Ectodermal cell (in vitro differentiated cells): ENCODE data around the gene FZD10.

Experiments used
- H3K27ac ChIP-seq: 2 replicates; pipeline ENCODE4 v1.7.0; 2013; ENCODE audit warnings: mild to moderate bottlenecking, low read depth, low read length; ENCODE audit not compliant: insufficient read depth, poor library complexity, severe bottlenecking
- H3K27me3 ChIP-seq: 2 replicates; pipeline ENCODE4 v1.7.0; 2013; ENCODE audit warnings: mild to moderate bottlenecking, low read length; ENCODE audit not compliant: insufficient read depth, control insufficient read depth, poor library complexity, severe bottlenecking
- H3K36me3 ChIP-seq: one replicate; pipeline ENCODE4 v1.7.0; 2013; ENCODE audit warnings: low read length; ENCODE audit not compliant: control insufficient read depth, insufficient read depth
- H3K4me1 ChIP-seq: one replicate; pipeline ENCODE4 v1.7.0; 2013; ENCODE audit warnings: low read length; ENCODE audit not compliant: control insufficient read depth, insufficient read depth
- H3K4me3 ChIP-seq: 2 replicates; pipeline ENCODE4 v1.7.0; 2013; ENCODE audit warnings: low read depth, low read length, control low read depth; ENCODE audit not compliant: insufficient read depth
- H3K9me3 ChIP-seq: 2 replicates; pipeline ENCODE4 v1.7.0; 2013; ENCODE audit warnings: mild to moderate bottlenecking, low read length, moderate library complexity; ENCODE audit not compliant: control insufficient read depth
- WGBS, 2 experiments: methylation state at CpG; one replicate each; pipeline ENCODE4 v1.1.7; 2013; ENCODE audit warnings: missing lambda C conversion rate in 2 of 2; 5-methylcytosine and 5-hydroxymethylcytosine counted together

FZD10 gene

GRCh38 chr12:130141901-130142683 is 20.2 kb upstream of the FZD10 start:
- no peaks in the 10 kb centered on the region for H3K9me3 ChIP-seq
- 91% methylated on average over 18 of the region's 18 CpGs for WGBS, 2 experiments
- H3K4me3 ChIP-seq, result no peak overlapping the region
- no peaks in the 10 kb centered on the region for H3K36me3 ChIP-seq
- peaks cover 1% of the 10 kb centered on the region for H3K4me1 ChIP-seq
- no peak overlapping the region for H3K27ac ChIP-seq
- peaks cover 18% of the 10 kb centered on the region for H3K27me3 ChIP-seq

- H3K27me3 ChIP-seq, result peaks cover 12% of the 10 kb centered on the region
- H3K4me1 ChIP-seq, result no peaks in the 10 kb centered on the region
- WGBS, 2 experiments, result 92 to 94% methylated on average over 14 of the region's 14 CpGs
- H3K27ac ChIP-seq, result no peak overlapping the region
- no peak overlapping the region for H3K4me3 ChIP-seq
- H3K9me3 ChIP-seq, result no peaks in the 10 kb centered on the region
- H3K36me3 ChIP-seq, result no peaks in the 10 kb centered on the region
Observed at GRCh38 chr12:130142736-130143135, 19.5 kb upstream of the FZD10 start.

GRCh38 chr12:130143136-130143535 is 19.1 kb upstream of the FZD10 start:
- Histone ChIP-seq H3K27me3 (peaks cover 11% of the 10 kb centered on the region), H3K36me3 (no peaks in the 10 kb centered on the region), H3K27ac (no peak overlapping the region), H3K9me3 (no peaks in the 10 kb centered on the region), H3K4me1 (no peaks in the 10 kb centered on the region), H3K4me3 (no peak overlapping the region)
- 95 to 96% methylated on average over 9 of the region's 9 CpGs for WGBS, 2 experiments

GRCh38 chr12:130144256-130144655 is 18.0 kb upstream of the FZD10 start:
- 94 to 95% methylated on average over 10 of the region's 10 CpGs for WGBS, 2 experiments
- H3K4me1 ChIP-seq, result no peaks in the 10 kb centered on the region
- H3K27me3 ChIP-seq, result peaks cover 11% of the 10 kb centered on the region
- H3K27ac ChIP-seq, result no peak overlapping the region
- no peak overlapping the region for H3K4me3 ChIP-seq
- H3K9me3 ChIP-seq, result no peaks in the 10 kb centered on the region
- no peaks in the 10 kb centered on the region for H3K36me3 ChIP-seq

GRCh38 chr12:130145731-130146130 is 16.5 kb upstream of the FZD10 start:
- H3K36me3 ChIP-seq, result no peaks in the 10 kb centered on the region
- peaks cover 6% of the 10 kb centered on the region for H3K27me3 ChIP-seq
- H3K9me3 ChIP-seq, result no peaks in the 10 kb centered on the region
- WGBS, 2 experiments, result 75 to 77% methylated on average over 13 of the region's 13 CpGs
- no peaks in the 10 kb centered on the region for H3K4me1 ChIP-seq
- no peak overlapping the region for H3K4me3 ChIP-seq
- no peak overlapping the region for H3K27ac ChIP-seq

- Histone ChIP-seq H3K4me3 (no peak overlapping the region), H3K27ac (no peak overlapping the region), H3K36me3 (no peaks in the 10 kb centered on the region), H3K4me1 (no peaks in the 10 kb centered on the region), H3K27me3 (peaks cover 6% of the 10 kb centered on the region), H3K9me3 (no peaks in the 10 kb centered on the region)
- WGBS, 2 experiments, result 88 to 89% methylated on average over 10 of the region's 10 CpGs
Observed at GRCh38 chr12:130146176-130146931, 15.9 kb upstream of the FZD10 start.

- Histone ChIP-seq H3K4me1 (no peaks in the 10 kb centered on the region), H3K9me3 (no peaks in the 10 kb centered on the region), H3K27ac (no peak overlapping the region), H3K4me3 (no peak overlapping the region), H3K36me3 (no peaks in the 10 kb centered on the region), H3K27me3 (no peaks in the 10 kb centered on the region)
- WGBS, 2 experiments, result 78 to 79% methylated on average over 8 of the region's 8 CpGs
Observed at GRCh38 chr12:130147875-130148596, 14.2 kb upstream of the FZD10 start.

GRCh38 chr12:130151846-130152245 is 10.4 kb upstream of the FZD10 start:
- Histone ChIP-seq H3K9me3 (no peaks in the 10 kb centered on the region), H3K4me3 (no peak overlapping the region), H3K27me3 (peaks cover 21% of the 10 kb centered on the region), H3K4me1 (peaks cover 8% of the 10 kb centered on the region), H3K36me3 (peaks cover 3% of the 10 kb centered on the region), H3K27ac (no peak overlapping the region)
- WGBS, 2 experiments, result 91 to 94% methylated on average over 9 of the region's 9 CpGs

- Histone ChIP-seq H3K9me3 (no peaks in the 10 kb centered on the region), H3K4me1 (peaks cover 13% of the 10 kb centered on the region), H3K27me3 (peaks cover 27% of the 10 kb centered on the region), H3K27ac (no peak overlapping the region), H3K36me3 (peaks cover 3% of the 10 kb centered on the region), H3K4me3 (no peak overlapping the region)
- 92% methylated on average over 12 of the region's 12 CpGs for WGBS, 2 experiments
Observed at GRCh38 chr12:130152386-130152785, 9.9 kb upstream of the FZD10 start.

GRCh38 chr12:130153803-130154202 is 8.5 kb upstream of the FZD10 start:
- Histone ChIP-seq H3K9me3 (no peaks in the 10 kb centered on the region), H3K4me3 (no peak overlapping the region), H3K36me3 (peaks cover 3% of the 10 kb centered on the region), H3K4me1 (peaks cover 25% of the 10 kb centered on the region), H3K27me3 (peaks cover 36% of the 10 kb centered on the region), H3K27ac (no peak overlapping the region)
- 93 to 94% methylated on average over 7 of the region's 7 CpGs for WGBS, 2 experiments
